ENCODE data around the gene ANKRD1.

The ANKRD1 gene

GRCh38 chr10:90936276-90936659 is 15.4 kb upstream of the ANKRD1 start:
- TF ChIP-seq CTCF (IDR thresholded peaks at IDR 0.05; ENCODE audit: control insufficient read depth, extremely low read depth, insufficient read depth), result no peak
- DNase-seq (ENCODE audit: low read depth), result no peak
- no peak overlapping the region for H3K4me3 ChIP-seq (ENCODE audit: low read depth, low read length)

DNA sequence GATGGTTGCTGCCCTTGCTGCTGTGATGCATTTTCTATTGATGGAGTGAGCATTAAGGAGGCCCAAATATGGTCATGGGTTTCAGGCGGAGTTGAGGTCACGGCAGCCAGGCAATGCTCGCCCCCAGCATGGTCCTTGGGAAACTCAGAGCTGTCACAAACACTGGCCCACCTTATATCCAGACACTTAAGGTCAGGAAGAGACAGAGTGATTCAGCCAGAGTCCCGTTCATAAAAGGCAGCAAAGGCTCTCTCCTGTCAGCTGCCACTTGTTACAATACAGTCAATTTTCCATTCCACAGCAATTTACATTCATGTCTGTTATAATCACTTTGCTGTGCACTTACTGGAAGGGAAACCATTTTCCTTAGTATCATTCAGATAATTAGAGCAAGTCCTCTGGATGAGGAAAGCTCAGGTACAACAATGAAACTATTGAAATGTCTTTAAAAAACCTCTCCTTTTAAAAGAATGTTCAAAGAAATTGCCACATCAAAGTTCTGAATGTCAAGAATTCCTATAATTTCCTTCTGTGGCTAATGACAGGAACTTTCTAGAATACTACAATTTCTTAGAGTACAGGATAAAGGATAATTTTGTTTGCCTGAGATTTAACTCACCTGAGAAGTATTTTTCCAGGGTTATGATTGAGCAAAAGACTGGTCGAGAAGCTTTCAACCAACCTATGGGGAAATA is 14.8 kb upstream of the ANKRD1 start:
- no peak for TF ChIP-seq CTCF (IDR thresholded peaks at IDR 0.05; ENCODE audit: control insufficient read depth, extremely low read depth, insufficient read depth)

DNA sequence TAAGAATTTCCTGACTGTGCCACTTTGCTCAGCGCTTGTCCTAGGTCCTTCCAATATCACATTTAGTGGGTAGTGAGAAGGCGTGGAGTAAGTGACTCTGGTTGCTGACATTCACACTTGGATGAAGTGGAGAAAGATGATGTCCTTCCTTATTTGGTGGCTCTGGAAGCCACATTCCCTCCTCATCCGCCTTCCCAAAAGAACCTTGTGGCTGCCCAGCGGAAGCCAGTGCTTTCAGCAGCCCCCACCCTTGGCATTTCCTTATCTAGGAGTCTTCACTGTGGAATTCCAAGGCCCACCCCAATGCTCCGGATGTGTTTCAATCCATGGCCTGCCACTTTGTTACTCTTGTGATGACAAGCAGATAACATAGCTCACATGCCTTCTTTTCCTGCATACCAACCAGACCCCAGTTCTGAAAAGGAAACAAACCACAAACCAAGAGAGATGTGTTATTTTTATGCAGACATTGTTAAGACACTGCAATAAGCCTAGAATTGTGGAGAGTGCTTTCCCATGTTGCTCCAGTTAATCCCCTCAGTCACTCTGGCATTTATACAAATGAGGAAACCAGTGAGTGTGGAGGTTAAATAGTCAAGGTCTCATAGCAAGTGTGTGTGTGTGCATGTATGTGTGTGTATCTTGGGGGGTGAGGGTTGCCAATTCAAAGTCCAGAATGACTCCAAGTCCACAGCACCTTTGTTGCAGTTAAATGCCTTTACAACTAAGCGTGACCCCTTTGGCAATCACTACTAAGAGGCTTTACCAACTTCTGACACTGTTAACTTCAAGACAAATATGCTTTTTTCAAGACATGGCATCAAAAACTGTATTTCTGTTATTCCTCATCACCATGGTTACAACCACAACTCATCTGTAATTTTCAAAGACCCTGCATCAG is 10.3 kb upstream of the ANKRD1 start:
- no peak for TF ChIP-seq CTCF (IDR thresholded peaks at IDR 0.05; ENCODE audit: control insufficient read depth, extremely low read depth, insufficient read depth)
- H3K4me3 ChIP-seq (ENCODE audit: low read depth, low read length), result no peak overlapping the region
- no peak for DNase-seq (ENCODE audit: low read depth)

More for the DNA sequence above, 14.8 kb upstream of the ANKRD1 start:
- no peak for DNase-seq (ENCODE audit: low read depth)
- no peak overlapping the region for H3K4me3 ChIP-seq (ENCODE audit: low read depth, low read length)

- H3K4me3 ChIP-seq (ENCODE audit: low read depth, low read length), result no peak overlapping the region
- TF ChIP-seq CTCF (IDR thresholded peaks at IDR 0.05; ENCODE audit: control insufficient read depth, extremely low read depth, insufficient read depth), result no peak
- no peak for DNase-seq (ENCODE audit: low read depth)
These were observed 9.4 kb upstream of the ANKRD1 start for GRCh38 chr10:90930070-90930837.

DNA sequence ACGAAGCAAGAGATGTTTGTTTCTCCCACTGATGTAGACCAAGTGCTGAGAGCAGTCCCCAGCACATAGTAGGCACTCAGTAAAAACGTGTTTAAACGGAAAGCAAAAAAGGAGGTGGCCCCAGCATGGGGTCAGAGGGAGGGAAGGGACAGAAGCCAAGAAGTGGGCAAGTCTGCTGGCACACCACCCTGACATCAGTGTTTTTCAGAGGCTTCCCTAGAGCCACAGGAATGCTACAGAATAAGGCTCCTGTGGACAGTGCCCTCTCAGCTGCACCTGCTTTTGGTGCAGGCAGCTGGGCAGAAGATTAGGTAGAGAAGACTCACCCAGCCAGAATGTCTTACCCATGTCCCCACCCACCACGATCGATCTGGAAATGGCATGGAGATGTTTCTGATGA is 8.3 kb upstream of the ANKRD1 start:
- H3K4me3 ChIP-seq (ENCODE audit: low read depth, low read length), result no peak overlapping the region
- no peak for TF ChIP-seq CTCF (IDR thresholded peaks at IDR 0.05; ENCODE audit: control insufficient read depth, extremely low read depth, insufficient read depth)
- no peak for DNase-seq (ENCODE audit: low read depth)

DNA sequence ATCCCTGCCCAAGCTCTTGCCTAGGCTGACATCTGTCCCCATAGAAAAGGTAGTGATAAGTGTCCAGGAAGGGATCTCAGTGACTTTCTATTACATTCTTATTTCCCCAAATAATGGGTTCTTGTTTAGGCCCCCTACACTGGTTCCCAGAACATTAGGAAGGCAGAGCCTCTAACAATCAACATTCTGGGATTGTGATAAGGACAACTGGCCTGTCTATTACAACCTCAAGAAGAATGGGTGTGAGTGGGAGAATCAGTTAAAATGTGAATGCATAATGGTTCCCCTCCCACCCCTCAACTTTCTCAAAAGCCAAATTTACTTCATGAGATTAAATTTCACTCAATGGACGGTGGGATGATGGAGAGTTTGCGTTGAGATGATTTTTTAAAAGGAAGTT is 6.4 kb upstream of the ANKRD1 start:
- TF ChIP-seq CTCF (IDR thresholded peaks at IDR 0.05; ENCODE audit: control insufficient read depth, extremely low read depth, insufficient read depth), result no peak
- no peak overlapping the region for H3K4me3 ChIP-seq (ENCODE audit: low read depth, low read length)
- no peak for DNase-seq (ENCODE audit: low read depth)

Measured in LNCaP clone FGC (cell line).